ENCODE data around the gene SUGCT.
"Not testable (repeated sequence)": the region's sequence is repeated elsewhere in the genome, so short reads cannot be mapped to it uniquely, and the experiment has no call there.

SUGCT gene

GRCh38 chr7:40147371-40148246 lies 12.8 kb downstream of the SUGCT start:
- no peak for DNase-seq (ENCODE audit: extremely low read depth, low read depth)
- no peak for TF ChIP-seq CTCF (IDR thresholded peaks at IDR 0.05; ENCODE audit: low read depth, low read length, missing control alignments)
- H3K4me3 ChIP-seq (replicated peaks; ENCODE audit: low read depth, low read length): no peak overlapping the region

DNA sequence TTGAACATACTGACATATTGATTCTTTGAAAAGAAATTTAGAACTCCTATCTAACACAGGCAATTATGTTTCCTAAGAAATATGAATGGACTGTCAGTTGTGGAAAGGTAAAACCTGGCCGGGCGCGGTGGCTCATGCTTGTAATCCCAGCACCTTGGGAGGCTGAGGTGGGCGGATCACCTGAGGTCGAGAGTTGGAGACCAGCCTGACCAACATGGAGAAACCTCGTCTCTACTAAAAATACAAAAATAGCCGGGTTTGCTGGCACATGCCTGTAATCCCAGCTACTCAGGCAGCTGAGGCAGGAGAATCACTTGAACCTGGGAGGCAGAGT lies 13.4 kb downstream of the SUGCT start:
- not testable (repeated sequence) for H3K4me3 ChIP-seq (replicated peaks; ENCODE audit: low read depth, low read length); DNase-seq (ENCODE audit: extremely low read depth, low read depth)

- no peak overlapping the region for H3K4me3 ChIP-seq (replicated peaks; ENCODE audit: low read depth, low read length)
These were observed 13.9 kb downstream of the SUGCT start for GRCh38 chr7:40148671-40149070.

DNA sequence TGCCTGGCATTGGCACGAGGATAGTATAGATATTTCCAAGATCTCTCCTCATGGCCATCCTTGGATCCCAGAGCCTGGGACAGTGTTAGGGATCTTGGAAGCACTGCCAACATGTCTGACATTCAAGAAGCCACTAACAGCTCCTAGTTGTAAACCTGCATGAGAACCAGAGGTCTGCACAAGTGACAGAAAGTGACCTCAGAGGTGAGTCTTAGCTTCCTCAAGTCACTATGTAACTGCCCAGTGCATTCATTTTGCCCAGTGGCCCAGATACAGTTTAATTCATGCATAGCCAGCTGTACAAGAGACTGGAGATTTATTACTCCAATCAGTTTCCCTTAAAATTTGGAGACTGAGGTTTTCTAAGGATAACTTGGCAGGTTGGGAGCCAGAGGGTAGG lies 16.7 kb downstream of the SUGCT start:
- DNase-seq (ENCODE audit: extremely low read depth, low read depth): no peak
- no peak for TF ChIP-seq CTCF (IDR thresholded peaks at IDR 0.05; ENCODE audit: low read depth, low read length, missing control alignments)
- no peak overlapping the region for H3K4me3 ChIP-seq (replicated peaks; ENCODE audit: low read depth, low read length)

More at GRCh38 chr7:40148671-40149070, 13.9 kb downstream of the SUGCT start:
- no peak for TF ChIP-seq CTCF (IDR thresholded peaks at IDR 0.05; ENCODE audit: low read depth, low read length, missing control alignments)
- DNase-seq (ENCODE audit: extremely low read depth, low read depth): no peak

GRCh38 chr7:40156988-40157387 lies 22.2 kb downstream of the SUGCT start:
- no peak overlapping the region for H3K4me3 ChIP-seq (replicated peaks; ENCODE audit: low read depth, low read length)
- no peak for DNase-seq (ENCODE audit: extremely low read depth, low read depth)
- TF ChIP-seq CTCF (IDR thresholded peaks at IDR 0.05; ENCODE audit: low read depth, low read length, missing control alignments): no peak

DNA sequence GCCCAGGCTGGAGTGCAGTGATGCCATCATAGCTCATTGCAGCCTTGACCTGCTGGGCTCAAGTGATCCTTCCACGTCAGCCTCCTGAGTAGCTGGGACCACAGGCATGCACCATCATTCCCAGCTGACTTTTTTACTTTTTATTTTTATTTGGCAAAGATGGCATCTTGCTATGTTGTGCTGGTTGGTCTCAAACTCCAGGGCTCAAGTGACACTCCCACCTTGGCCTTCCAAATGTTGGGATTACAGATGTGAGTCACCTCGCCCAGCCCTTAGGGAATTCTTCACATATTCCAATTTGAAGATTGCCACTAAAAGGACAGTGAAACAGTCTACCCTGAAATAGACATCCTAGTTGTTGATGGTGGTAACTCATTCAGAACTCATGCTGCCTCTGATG lies 27.7 kb downstream of the SUGCT start:
- TF ChIP-seq CTCF (IDR thresholded peaks at IDR 0.05; ENCODE audit: low read depth, low read length, missing control alignments): no peak
- DNase-seq (ENCODE audit: extremely low read depth, low read depth): peak; percentile 4
- no peak overlapping the region for H3K4me3 ChIP-seq (replicated peaks; ENCODE audit: low read depth, low read length)

DNA sequence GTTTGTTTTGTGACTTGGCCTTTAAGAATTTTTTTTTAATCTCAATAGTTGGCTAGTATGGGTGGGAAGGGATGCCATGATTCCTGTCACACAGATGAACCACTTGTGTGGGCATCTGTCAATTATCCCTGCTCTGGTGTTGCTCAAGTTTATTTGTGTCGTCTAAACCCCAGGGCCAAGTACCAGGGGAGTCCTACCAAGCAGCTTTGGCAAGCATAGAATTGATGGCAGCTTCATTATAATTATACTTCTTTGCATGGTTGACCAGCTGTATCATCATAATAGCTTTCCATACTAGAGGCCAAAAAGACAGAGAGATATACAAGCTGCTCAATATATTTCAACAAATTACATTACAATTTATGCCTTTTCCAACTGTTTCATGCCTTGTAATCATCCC lies 30.4 kb downstream of the SUGCT start:
- TF ChIP-seq CTCF (IDR thresholded peaks at IDR 0.05; ENCODE audit: low read depth, low read length, missing control alignments): no peak
- no peak for DNase-seq (ENCODE audit: extremely low read depth, low read depth)
- H3K4me3 ChIP-seq (replicated peaks; ENCODE audit: low read depth, low read length): no peak overlapping the region
